GM06990 (cell line): Measurements from ENCODE around the gene CACNA1B.
A peak's percentile ranks its signal among the peaks of the same experiment; 100 is the strongest.

ENCODE experiments used
- DNase-seq: peaks from one replicate; pipeline ENCODE4 v3.0.0-alpha.2; 2011; ENCODE audit not compliant: insufficient read length; ENCODE audit errors: extremely low read depth
- H3K27me3 ChIP-seq: replicated peaks from 2 replicates; pipeline ENCODE4 v1.6.0; 2011; ENCODE audit warnings: low read length; ENCODE audit not compliant: control insufficient read depth, insufficient read depth
- H3K36me3 ChIP-seq: 2 replicates; pipeline ENCODE4 v1.5.1; 2011; ENCODE audit warnings: low read length; ENCODE audit not compliant: control insufficient read depth, insufficient read depth
- H3K4me3 ChIP-seq: replicated peaks from 2 replicates; pipeline ENCODE4 v1.5.1; 2011; ENCODE audit warnings: low read depth, mild to moderate bottlenecking, control low read depth, low read length
- CTCF ChIP-seq: IDR thresholded peaks from 2 replicates; pipeline ENCODE4 v1.5.1; 2011; ENCODE audit warnings: low read length, control low read depth, mild to moderate bottlenecking, inconsistent platforms; ENCODE audit not compliant: insufficient read depth, poor library complexity, severe bottlenecking

The CACNA1B gene

GRCh38 chr9:137989999-137990715, 112.6 kb downstream of the CACNA1B start:
- no peak for DNase-seq
- Histone ChIP-seq H3K36me3 (no peaks in the 10 kb centered on the region), H3K27me3 (no peaks in the 10 kb centered on the region; the same call in 1 of the 2 replicates), H3K4me3 (no peak overlapping the region)
- TF ChIP-seq CTCF, result peak; percentile 12

- no peak for DNase-seq
Measured at GRCh38 chr9:138003485-138004190, 126.1 kb downstream of the CACNA1B start.

GRCh38 chr9:138006576-138007233, 129.1 kb downstream of the CACNA1B start:
- no peak for TF ChIP-seq CTCF
- no peaks in the 10 kb centered on the region for H3K36me3 ChIP-seq
- no peak for DNase-seq
- no peak overlapping the region for H3K4me3 ChIP-seq
- H3K27me3 ChIP-seq, result no peaks in the 10 kb centered on the region

More at GRCh38 chr9:138003485-138004190, 126.1 kb downstream of the CACNA1B start:
- no peak overlapping the region for H3K4me3 ChIP-seq
- TF ChIP-seq CTCF, result no peak
- no peaks in the 10 kb centered on the region; the same call in 1 of the 2 replicates for H3K27me3 ChIP-seq
- no peaks in the 10 kb centered on the region for H3K36me3 ChIP-seq

GRCh38 chr9:138007566-138007917, 130.0 kb downstream of the CACNA1B start:
- Histone ChIP-seq H3K36me3 (no peaks in the 10 kb centered on the region), H3K4me3 (no peak overlapping the region), H3K27me3 (no peaks in the 10 kb centered on the region)
- no peak for DNase-seq
- TF ChIP-seq CTCF, result no peak

GRCh38 chr9:138007918-138008841, 130.6 kb downstream of the CACNA1B start:
- no peak for DNase-seq
- Histone ChIP-seq H3K27me3 (no peaks in the 10 kb centered on the region), H3K4me3 (no peak overlapping the region), H3K36me3 (no peaks in the 10 kb centered on the region)
- TF ChIP-seq CTCF, result no peak
